Peyer's patch (tissue), 4 donors: Measurements from ENCODE around the gene NAA10. TPM values are rescaled to one million over a fixed set of nuclear protein-coding genes. Genes with fewer than 3 reads are reported as not detected.

Source experiments
- DNase-seq, 3 donors: peaks; one replicate each; pipeline ENCODE4 v3.0.0-alpha.2; 2017 to 2019
- H3K27ac ChIP-seq, 4 donors: fragments of 200-600 bp; sonication (generic); one replicate each; pipeline ENCODE4 v1.5.1; 2016 to 2019
- H3K27me3 ChIP-seq, 2 donors: fragments of 200-600 bp; sonication (generic); one replicate each; pipeline ENCODE4 v1.5.1; 2019
- H3K36me3 ChIP-seq, 3 donors: fragments of 200-600 bp; sonication (generic); one replicate each; pipeline ENCODE4 v1.5.1; 2016 to 2019
- H3K4me1 ChIP-seq, 4 donors: fragments of 200-600 bp; sonication (generic); one replicate each; pipeline ENCODE4 v1.5.1; 2016 to 2019
- H3K4me3 ChIP-seq, 4 donors: fragments of 200-600 bp; sonication (generic); 1 replicate in 3 of 4; 2 replicates in 1 of 4; pipeline ENCODE4 v1.5.1; 2016 to 2019; ENCODE audit warnings: mild to moderate bottlenecking in 1 of 4
- H3K9me3 ChIP-seq, 4 donors: fragments of 200-600 bp; sonication (generic); one replicate each; pipeline ENCODE4 v1.5.1; 2016 to 2019; ENCODE audit warnings: mild to moderate bottlenecking in 1 of 4
- POLR2A ChIP-seq, 2 donors: fragments of 450-650 bp; IDR thresholded peaks; one replicate each; pipeline ENCODE4 v1.5.1; 2017; ENCODE audit warnings: antibody characterized with exemption in 2 of 2, mild to moderate bottlenecking in 2 of 2, moderate library complexity in 2 of 2
- total RNA-seq, 4 donors: library from RNA; depleted of rRNA; stranded (reverse); fragments of >200 nt; gene quantifications; one replicate each; pipeline ENCODE4 v1.1.0, GENCODE V29; 2016
- TF ChIP-seq, protein P1 (sequence below), 6 experiments: fragments of 450-650 bp in 4 of 6; fragments of 200-600 bp in 2 of 6; sonication (generic) in 1 of 6; IDR thresholded peaks; one replicate each; pipeline ENCODE4 v1.5.1; 2017 to 2019; ENCODE audit warnings: antibody characterized with exemption in 6 of 6, mild to moderate bottlenecking in 3 of 6, moderate library complexity in 1 of 6

NAA10 gene
- total RNA-seq, 4 donors from 2014 or later: 32.9 to 118 (median 54.1) TPM

- no peak overlapping the region for H3K27ac ChIP-seq
- H3K9me3 ChIP-seq: no peaks in the 10 kb centered on the region
- TF ChIP-seq POLR2A (IDR thresholded peaks at IDR 0.05): no peak
- TF ChIP-seq, protein P1, sequence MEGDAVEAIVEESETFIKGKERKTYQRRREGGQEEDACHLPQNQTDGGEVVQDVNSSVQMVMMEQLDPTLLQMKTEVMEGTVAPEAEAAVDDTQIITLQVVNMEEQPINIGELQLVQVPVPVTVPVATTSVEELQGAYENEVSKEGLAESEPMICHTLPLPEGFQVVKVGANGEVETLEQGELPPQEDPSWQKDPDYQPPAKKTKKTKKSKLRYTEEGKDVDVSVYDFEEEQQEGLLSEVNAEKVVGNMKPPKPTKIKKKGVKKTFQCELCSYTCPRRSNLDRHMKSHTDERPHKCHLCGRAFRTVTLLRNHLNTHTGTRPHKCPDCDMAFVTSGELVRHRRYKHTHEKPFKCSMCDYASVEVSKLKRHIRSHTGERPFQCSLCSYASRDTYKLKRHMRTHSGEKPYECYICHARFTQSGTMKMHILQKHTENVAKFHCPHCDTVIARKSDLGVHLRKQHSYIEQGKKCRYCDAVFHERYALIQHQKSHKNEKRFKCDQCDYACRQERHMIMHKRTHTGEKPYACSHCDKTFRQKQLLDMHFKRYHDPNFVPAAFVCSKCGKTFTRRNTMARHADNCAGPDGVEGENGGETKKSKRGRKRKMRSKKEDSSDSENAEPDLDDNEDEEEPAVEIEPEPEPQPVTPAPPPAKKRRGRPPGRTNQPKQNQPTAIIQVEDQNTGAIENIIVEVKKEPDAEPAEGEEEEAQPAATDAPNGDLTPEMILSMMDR (IDR thresholded peaks at IDR 0.05): peak in 1 of 6 experiments; percentile 9
- H3K36me3 ChIP-seq: no peaks in the 10 kb centered on the region
- peaks cover 0 to 14% (median 0%) of the 10 kb centered on the region in 4 donors for H3K4me1 ChIP-seq
- DNase-seq: no peak
- no peak overlapping the region for H3K4me3 ChIP-seq
- no peaks in the 10 kb centered on the region for H3K27me3 ChIP-seq
Observed at GRCh38 chrX:153938226-153938786, 3.5 kb upstream of the NAA10 start.

DNA sequence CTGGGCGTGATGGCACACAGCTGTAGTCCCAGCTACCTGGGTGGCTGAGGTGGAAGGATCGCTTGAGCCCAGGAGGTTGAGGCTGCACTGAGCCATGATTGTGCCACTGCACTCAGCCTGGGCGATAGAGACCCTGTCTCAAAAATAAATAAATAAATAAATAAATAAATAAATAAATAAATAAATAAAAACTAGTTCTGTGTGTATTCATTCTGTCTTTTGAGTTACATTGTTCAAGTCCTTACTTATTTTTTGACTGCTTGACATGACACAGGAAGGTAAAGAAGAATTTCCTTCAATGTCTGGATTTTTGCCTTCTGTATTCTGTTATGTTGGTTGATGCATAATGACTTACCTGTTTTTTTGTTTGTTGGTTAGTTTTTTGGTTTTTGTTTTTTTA lies 2.2 kb upstream of the NAA10 start:
- Histone ChIP-seq H3K36me3 (peaks cover 0 to 3% (median 0%) of the 10 kb centered on the region in 3 donors), H3K27ac (no peak overlapping the region), H3K9me3 (no peaks in the 10 kb centered on the region), H3K4me3 (no peak overlapping the region), H3K27me3 (no peaks in the 10 kb centered on the region), H3K4me1 (peaks cover 0 to 14% (median under 1%) of the 10 kb centered on the region in 4 donors)
- no peak for TF ChIP-seq POLR2A (IDR thresholded peaks at IDR 0.05)
- DNase-seq: no peak

- Histone ChIP-seq H3K4me3 (peak overlapping the region; percentile 49 to 87 (median 78)), H3K27ac (peak overlapping the region in 2 of 4 donors; percentile 66 to 71), H3K36me3 (peaks cover 0 to 17% (median 0%) of the 10 kb centered on the region in 3 donors), H3K27me3 (no peaks in the 10 kb centered on the region), H3K9me3 (no peaks in the 10 kb centered on the region), H3K4me1 (peaks cover 0 to 14% (median 2%) of the 10 kb centered on the region in 4 donors)
- DNase-seq: no peak
- TF ChIP-seq, protein P1 (IDR thresholded peaks at IDR 0.05): no peak
- TF ChIP-seq POLR2A (IDR thresholded peaks at IDR 0.05): no peak
Observed at GRCh38 chrX:153935326-153935851, 552 bp upstream of the NAA10 start.

DNA sequence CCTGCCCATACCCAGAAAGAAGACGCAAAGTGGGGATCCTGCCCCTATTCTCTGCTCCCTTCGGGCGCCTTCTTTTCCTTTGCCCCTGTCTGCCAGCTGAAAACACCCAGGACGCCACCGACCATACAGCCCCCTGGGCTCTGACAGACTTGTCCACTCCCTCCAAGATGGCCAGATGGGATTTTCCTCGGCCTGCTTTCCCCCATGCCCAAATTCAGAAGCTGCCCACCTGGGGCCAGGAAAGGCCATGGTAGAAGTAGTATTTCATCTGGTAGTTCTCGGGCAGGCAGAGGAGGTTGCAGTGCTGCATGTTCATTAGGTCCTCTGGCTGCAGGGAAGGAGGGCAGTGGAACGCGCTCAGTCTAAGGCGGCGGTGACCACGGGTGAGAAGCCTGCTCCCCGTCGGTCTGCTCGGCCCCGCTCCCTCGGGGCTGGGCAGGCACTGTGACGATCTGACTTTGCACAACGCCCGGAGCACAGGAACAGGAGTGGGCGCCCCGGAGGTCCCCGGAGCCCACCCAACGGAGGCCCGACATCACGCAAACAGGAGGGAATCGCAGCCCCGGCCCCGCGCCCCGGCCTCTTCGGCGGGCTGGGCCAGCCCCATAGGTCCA lies 582 bp downstream of the NAA10 start:
- H3K27me3 ChIP-seq: no peaks in the 10 kb centered on the region
- peak overlapping the region; percentile 49 to 87 (median 78) for H3K4me3 ChIP-seq
- no peaks in the 10 kb centered on the region for H3K9me3 ChIP-seq
- peak overlapping the region; percentile 57 to 71 (median 62) for H3K27ac ChIP-seq
- peaks cover 0 to 18% (median 2%) of the 10 kb centered on the region in 4 donors for H3K4me1 ChIP-seq
- TF ChIP-seq, protein P1 (IDR thresholded peaks at IDR 0.05): no peak
- no peak for TF ChIP-seq POLR2A (IDR thresholded peaks at IDR 0.05)
- DNase-seq: peak in 1 of 3 donors; percentile 50
- H3K36me3 ChIP-seq: peaks cover 0 to 21% (median 0%) of the 10 kb centered on the region in 3 donors

DNA sequence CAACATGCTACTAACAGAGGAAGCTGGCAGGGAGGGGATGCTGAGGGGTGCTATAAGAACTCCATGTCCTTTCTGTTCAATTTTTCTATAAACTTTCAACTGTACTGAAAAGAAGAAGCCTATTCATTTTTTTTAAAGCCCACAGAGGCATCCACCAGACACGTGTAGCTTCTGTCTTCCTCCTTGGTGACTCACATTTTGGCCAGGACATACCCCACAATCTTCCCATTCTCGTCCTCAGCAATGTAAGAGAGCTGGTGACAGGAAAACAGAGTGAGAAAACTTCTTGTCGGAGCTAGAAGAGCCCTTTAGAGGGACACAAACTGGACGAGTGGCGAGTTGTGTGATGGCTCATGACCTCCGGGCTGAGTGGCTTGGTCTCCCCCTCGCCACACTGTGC lies 1.1 kb downstream of the NAA10 start:
- Histone ChIP-seq H3K27me3 (no peaks in the 10 kb centered on the region), H3K4me1 (peaks cover 0 to 23% (median 2%) of the 10 kb centered on the region in 4 donors), H3K9me3 (no peaks in the 10 kb centered on the region), H3K36me3 (peaks cover 0 to 21% (median 0%) of the 10 kb centered on the region in 3 donors), H3K27ac (peak overlapping the region in 1 of 4 donors; percentile 71), H3K4me3 (peak overlapping the region in 3 of 4 donors; percentile 78 to 87 (median 79))
- DNase-seq: no peak
- no peak for TF ChIP-seq POLR2A (IDR thresholded peaks at IDR 0.05)
- TF ChIP-seq, protein P1 (IDR thresholded peaks at IDR 0.05): no peak
